GM20000 (cell line): Measurements from ENCODE around the gene EVI5L.

Experiments used
- DNase-seq: peaks from one replicate; pipeline ENCODE4 v3.0.0; 2012; ENCODE audit warnings: low spot score
- CTCF ChIP-seq: IDR thresholded peaks from 2 replicates; pipeline ENCODE4 v1.5.1; 2012; ENCODE audit warnings: mild to moderate bottlenecking, control low read depth; ENCODE audit errors: extremely low read depth, missing control alignments

Gene EVI5L

GRCh38 chr19:7846155-7846646 is 16.2 kb downstream of the EVI5L start:
- no peak for DNase-seq
- no peak for TF ChIP-seq CTCF

- no peak for DNase-seq
- TF ChIP-seq CTCF = no peak
These were observed 17.6 kb downstream of the EVI5L start for GRCh38 chr19:7847664-7848063.

- no peak for TF ChIP-seq CTCF
- no peak for DNase-seq
These were observed 18.9 kb downstream of the EVI5L start for GRCh38 chr19:7848779-7849457.

- TF ChIP-seq CTCF = no peak
- no peak for DNase-seq
These were observed 19.6 kb downstream of the EVI5L start for GRCh38 chr19:7849631-7849999.

- no peak for DNase-seq
- TF ChIP-seq CTCF = no peak
These were observed 20.2 kb downstream of the EVI5L start for GRCh38 chr19:7850000-7850813.

GRCh38 chr19:7850945-7851622 is 21.1 kb downstream of the EVI5L start:
- TF ChIP-seq CTCF = no peak
- DNase-seq = no peak
